Stomach (tissue), 4 donors: ENCODE data around the gene HTR2B.

ENCODE experiments used
- CTCF ChIP-seq, 7 experiments: fragments of 450-650 bp in 4 of 7; fragments of 200-600 bp in 3 of 7; sonication (generic) in 3 of 7; IDR thresholded peaks; one replicate each; pipeline ENCODE4 v1.5.1; 2016 to 2019; ENCODE audit warnings: antibody characterized with exemption in 7 of 7, control low read depth in 2 of 7, mild to moderate bottlenecking in 1 of 7
- EP300 ChIP-seq: sonication (generic); formaldehyde crosslinking; IDR thresholded peaks from one replicate; pipeline ENCODE4 v1.6.1; 2017; ENCODE audit warnings: antibody characterized with exemption
- POLR2A ChIP-seq, 4 donors: fragments of 450-650 bp; IDR thresholded peaks; one replicate each; pipeline ENCODE4 v1.6.1; 2016; ENCODE audit warnings: antibody characterized with exemption in 4 of 4, control low read depth in 2 of 4, mild to moderate bottlenecking in 1 of 4, moderate library complexity in 1 of 4
- POLR2AphosphoS5 ChIP-seq, 3 donors: sonication (generic); formaldehyde crosslinking; IDR thresholded peaks; one replicate each; pipeline ENCODE4 v1.6.1; 2016; ENCODE audit warnings: antibody characterized with exemption in 3 of 3

DNA sequence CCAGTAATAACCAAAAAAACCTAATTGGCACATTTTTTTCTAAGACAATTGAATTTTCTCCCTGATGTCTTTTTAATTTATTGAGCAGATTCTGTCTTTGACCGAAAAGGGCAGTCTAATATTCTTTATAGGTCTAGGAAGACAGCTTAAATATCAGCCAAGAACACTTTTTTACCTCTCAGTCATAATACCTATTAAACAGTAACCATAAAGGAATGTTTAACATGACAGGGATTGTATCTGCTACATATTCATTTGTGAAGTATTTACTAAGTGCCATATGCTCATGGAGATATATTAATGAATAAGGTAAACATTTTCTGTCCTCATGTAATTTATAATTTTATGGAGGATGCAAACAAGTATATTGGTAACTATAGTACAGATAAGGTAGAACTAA is 3.1 kb upstream of the HTR2B start:
- TF ChIP-seq CTCF (IDR thresholded peaks at IDR 0.05) (no peak), POLR2A (IDR thresholded peaks at IDR 0.05) (no peak), EP300 (no peak), POLR2AphosphoS5 (IDR thresholded peaks at IDR 0.05) (no peak)
